PC-9 (cell line): ENCODE results near the gene CHCHD5.

ENCODE experiments used
- EZH2 ChIP-seq: fragments of 200-600 bp; sonication (generic); IDR thresholded peaks from 2 replicates; pipeline ENCODE4 v1.8.0; 2017; ENCODE audit warnings: antibody characterized with exemption, low read depth
- TF ChIP-seq, protein P1 (sequence below): fragments of 200-600 bp; sonication (generic); conservative IDR thresholded peaks from 2 replicates; pipeline ENCODE4 v1.6.1; 2017; ENCODE audit warnings: mixed run types, antibody characterized with exemption, mild to moderate bottlenecking, moderate library complexity

DNA sequence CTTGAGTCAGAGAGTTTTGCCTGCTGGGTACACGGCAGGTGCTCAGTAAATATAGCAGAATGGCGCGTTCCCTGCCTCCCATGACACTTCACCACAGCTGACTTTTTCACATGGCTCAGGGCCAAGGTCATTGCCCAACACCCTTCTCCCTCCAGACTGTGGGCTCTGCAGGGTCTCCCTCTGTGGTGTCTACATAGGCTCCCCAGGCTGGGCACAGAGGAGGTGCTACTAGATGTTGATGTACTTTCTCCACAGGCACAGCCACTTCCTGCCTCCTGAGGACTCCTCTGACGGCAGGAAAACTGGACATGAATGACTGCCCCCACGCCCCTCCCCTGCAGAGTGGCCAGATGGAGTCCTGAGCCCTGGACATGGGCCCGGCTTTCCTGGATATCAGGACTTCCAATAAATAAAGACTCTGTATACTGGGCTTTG, 4.2 kb downstream of the CHCHD5 start:
- TF ChIP-seq, protein P1, sequence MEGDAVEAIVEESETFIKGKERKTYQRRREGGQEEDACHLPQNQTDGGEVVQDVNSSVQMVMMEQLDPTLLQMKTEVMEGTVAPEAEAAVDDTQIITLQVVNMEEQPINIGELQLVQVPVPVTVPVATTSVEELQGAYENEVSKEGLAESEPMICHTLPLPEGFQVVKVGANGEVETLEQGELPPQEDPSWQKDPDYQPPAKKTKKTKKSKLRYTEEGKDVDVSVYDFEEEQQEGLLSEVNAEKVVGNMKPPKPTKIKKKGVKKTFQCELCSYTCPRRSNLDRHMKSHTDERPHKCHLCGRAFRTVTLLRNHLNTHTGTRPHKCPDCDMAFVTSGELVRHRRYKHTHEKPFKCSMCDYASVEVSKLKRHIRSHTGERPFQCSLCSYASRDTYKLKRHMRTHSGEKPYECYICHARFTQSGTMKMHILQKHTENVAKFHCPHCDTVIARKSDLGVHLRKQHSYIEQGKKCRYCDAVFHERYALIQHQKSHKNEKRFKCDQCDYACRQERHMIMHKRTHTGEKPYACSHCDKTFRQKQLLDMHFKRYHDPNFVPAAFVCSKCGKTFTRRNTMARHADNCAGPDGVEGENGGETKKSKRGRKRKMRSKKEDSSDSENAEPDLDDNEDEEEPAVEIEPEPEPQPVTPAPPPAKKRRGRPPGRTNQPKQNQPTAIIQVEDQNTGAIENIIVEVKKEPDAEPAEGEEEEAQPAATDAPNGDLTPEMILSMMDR = no peak
- TF ChIP-seq EZH2 = no peak
